HG03442 (cell line): Measurements from ENCODE around the gene IER5L.
"Not testable (repeated sequence)": the region's sequence is repeated elsewhere in the genome, so short reads cannot be mapped to it uniquely, and the experiment has no call there.

Experiments used
- ATAC-seq: cut with Tn5 transposase; IDR thresholded peaks from one replicate; pipeline ENCODE4 v1.9.1; 2021; ENCODE audit warnings: mild to moderate bottlenecking, moderate library complexity; ENCODE audit not compliant: unreplicated experiment

Gene IER5L

GRCh38 chr9:129203556-129203909 is 25.5 kb upstream of the IER5L start:
- no peak for ATAC-seq

GRCh38 chr9:129202613-129203555 is 24.8 kb upstream of the IER5L start:
- peak; percentile 42 for ATAC-seq

GRCh38 chr9:129201866-129202265 is 23.8 kb upstream of the IER5L start:
- no peak for ATAC-seq

DNA sequence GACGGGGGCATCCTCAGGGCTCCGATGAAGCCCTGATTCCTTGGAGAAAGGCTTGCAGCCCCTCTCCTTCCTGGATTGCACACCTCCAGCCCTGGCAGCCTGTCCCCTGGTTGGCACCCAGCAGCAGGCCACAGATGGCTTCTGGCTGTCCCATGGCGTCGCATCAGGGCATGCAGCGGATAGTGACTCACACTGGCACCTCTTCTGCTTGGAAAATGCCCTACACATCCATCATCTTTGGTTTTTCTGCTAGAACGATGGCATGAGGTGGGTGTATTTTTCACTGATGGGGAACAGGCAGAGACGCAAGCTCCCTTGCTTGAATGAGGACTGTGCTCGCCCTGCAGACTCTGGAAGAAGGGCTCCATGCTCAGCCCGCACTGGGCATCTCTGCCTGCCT is 23.2 kb upstream of the IER5L start:
- ATAC-seq, result no peak

- ATAC-seq, result no peak
Measured at GRCh38 chr9:129200255-129200654, 22.2 kb upstream of the IER5L start.

DNA sequence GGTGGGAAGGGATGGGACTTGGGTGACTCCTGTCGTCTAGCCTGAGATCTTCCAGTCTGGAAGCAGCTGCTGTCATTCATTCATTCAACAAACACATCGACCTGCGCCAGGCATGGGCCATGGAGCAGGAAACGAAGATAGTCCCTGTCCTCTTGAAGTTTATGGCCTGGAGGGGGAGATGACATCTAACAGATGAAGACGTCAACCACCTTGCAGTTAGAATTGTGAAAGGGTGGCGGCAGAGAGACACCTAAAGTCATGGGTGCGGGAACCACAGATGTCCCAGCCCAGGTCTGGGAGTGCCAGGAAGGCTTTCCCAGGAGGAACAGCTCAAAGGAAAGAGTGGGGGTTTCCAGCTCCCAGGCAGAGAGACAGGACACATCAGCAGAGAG is 21.0 kb upstream of the IER5L start:
- no peak for ATAC-seq

DNA sequence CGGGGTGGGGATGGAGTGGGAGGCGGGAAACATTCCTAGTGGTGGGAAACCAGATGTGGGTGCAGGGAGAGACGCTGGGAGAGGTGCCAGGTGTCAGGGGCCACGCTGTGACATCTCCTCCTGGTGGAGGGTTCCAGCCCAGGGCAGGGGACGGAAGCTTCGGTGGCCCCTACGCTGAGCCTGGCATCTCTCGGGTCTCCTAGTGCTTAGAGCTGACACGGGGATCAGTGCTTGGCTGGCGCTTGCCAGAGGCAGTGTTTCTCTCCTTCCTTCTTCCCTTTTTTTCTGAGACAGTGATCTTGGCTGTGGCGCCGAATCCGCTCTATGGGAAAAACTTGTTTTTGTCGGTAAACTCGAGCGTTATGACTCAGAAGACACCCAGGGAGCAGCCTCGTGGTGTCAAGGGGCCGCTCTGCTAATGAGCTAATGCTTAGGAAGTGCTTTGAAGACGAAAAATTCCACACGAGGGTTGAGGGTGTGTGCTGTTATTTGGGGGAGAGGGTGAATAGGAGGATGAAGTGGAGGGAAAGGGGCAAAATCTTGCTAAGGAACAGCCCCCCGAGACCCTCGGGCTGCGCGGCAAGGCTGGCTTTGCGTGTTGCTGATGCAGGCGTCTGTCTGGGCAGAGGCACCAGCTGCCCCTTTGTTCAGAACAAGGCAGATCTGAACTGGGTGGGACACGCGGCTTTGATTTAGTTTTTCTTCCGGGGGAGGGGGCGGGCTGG is 20.4 kb upstream of the IER5L start:
- no peak for ATAC-seq

- ATAC-seq, result no peak
Measured at GRCh38 chr9:129197978-129198318, 19.9 kb upstream of the IER5L start.

DNA sequence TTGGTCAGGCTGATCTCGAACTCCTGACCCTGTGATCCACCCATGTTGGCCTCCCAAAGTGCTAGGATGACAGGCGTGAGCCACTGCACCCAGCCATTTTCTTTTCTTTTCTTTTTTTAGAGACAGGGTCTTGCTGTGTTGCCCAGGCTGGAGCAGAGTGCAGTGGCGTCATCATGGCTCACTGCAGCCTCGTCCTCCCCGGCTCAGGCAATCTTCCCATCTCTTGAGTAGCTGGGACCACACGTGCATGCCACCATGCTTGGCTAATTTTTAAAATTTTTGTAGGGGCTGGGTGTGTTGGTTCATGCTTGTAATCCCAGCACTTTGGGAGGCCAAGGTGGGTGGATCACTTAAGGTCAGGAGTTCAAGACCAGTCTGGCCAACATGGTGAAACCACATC is 19.0 kb upstream of the IER5L start:
- not testable (repeated sequence) for ATAC-seq

DNA sequence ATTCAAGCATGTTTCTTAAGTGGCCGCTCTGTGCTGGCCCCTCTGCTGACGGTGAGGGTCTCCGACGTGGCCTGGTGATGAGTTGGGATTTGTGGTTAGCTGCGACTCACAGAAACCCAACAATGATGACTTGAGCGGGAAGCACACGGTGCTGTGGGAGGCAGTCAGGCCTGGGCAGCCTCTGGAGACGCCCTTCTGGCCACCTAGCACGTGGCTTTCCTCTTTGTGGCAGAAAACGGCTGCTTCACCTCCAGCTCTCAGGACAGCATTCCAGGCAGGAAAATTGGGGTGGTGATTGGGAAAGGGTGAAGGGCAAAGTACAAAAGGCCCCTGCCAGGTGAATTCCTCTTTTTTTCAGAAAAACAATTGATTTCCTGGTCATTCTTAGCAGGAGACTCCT is 17.5 kb upstream of the IER5L start:
- ATAC-seq, result no peak

GRCh38 chr9:129194221-129194620 is 16.2 kb upstream of the IER5L start:
- ATAC-seq, result no peak

GRCh38 chr9:129193655-129194054 is 15.6 kb upstream of the IER5L start:
- no peak for ATAC-seq

GRCh38 chr9:129191234-129191633 is 13.2 kb upstream of the IER5L start:
- no peak for ATAC-seq

DNA sequence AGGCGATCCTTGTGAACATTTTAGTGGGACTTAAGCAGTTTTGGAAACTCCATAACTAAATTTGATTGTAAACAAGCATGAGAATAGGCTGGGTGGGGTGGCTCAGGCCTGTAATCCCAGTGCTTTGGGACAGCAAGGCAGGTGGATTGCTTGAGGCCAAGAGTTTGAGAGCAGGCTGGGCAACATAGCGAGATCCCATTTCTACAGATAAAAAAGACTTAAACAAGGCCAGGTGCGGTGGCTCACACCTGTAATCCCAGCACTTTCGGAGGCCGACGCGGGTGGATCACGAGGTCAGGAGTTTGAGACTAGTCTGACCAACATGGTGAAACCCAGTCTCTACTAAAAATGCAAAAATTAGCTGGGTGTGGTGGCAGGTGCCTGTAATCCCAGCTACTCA is 11.9 kb upstream of the IER5L start:
- ATAC-seq, result not testable (repeated sequence)

DNA sequence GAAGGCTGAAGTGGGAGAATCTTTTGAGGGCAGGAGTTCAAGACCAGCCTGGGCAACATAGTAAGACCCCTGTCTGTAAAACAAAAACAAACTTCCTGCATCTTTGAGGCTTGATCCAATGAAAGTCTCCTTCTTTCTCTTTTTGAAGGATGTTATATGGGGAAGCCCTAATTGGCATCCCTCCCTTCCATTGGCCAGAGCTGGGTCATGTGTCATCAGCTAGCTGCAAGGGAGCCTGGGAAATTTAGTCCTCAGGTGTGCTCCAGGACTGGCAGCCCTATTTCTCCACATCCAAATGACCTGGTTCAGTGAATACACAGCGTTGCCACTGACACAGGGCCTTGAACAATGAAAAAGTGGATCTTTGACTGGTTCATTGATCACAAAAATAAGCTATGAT is 9.0 kb upstream of the IER5L start:
- no peak for ATAC-seq

DNA sequence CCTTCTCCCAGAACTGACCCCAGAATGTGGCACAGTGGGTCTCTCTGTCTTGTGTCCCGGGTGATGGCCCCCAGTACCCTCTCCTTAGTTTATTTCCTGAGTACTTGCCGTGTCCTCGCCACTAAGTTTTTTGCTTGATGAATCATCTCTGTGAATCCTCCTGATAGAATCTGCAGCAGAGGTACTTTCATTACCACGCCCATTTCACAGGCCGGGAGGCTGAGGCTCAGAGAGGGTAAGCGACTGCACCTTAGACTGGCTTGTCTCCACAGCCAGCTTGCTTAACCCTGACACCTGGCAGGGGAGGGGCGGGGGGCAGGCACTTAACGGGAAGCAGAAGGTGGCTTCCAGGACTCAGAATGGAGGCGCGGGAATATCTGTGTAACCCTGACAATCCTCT is 7.9 kb upstream of the IER5L start:
- ATAC-seq, result no peak

- ATAC-seq, result no peak
Measured at GRCh38 chr9:129185402-129185801, 7.3 kb upstream of the IER5L start.

- ATAC-seq, result no peak
Measured at GRCh38 chr9:129184596-129185122, 6.6 kb upstream of the IER5L start.

GRCh38 chr9:129184219-129184524 is 6.1 kb upstream of the IER5L start:
- ATAC-seq, result no peak

- ATAC-seq, result no peak
Measured at GRCh38 chr9:129183495-129184218, 5.6 kb upstream of the IER5L start.

- no peak for ATAC-seq
Measured at GRCh38 chr9:129182625-129183494, 4.8 kb upstream of the IER5L start.
